NCI-H2171 treated with DMSO at 0.1 percent for 48 hours (cell line): ENCODE data around the gene CORIN.

Experiments used
- DNase-seq: peaks from one replicate; lab custom pipeline; 2025; lab: John Stamatoyannopoulos, UW

CORIN gene, protein sequence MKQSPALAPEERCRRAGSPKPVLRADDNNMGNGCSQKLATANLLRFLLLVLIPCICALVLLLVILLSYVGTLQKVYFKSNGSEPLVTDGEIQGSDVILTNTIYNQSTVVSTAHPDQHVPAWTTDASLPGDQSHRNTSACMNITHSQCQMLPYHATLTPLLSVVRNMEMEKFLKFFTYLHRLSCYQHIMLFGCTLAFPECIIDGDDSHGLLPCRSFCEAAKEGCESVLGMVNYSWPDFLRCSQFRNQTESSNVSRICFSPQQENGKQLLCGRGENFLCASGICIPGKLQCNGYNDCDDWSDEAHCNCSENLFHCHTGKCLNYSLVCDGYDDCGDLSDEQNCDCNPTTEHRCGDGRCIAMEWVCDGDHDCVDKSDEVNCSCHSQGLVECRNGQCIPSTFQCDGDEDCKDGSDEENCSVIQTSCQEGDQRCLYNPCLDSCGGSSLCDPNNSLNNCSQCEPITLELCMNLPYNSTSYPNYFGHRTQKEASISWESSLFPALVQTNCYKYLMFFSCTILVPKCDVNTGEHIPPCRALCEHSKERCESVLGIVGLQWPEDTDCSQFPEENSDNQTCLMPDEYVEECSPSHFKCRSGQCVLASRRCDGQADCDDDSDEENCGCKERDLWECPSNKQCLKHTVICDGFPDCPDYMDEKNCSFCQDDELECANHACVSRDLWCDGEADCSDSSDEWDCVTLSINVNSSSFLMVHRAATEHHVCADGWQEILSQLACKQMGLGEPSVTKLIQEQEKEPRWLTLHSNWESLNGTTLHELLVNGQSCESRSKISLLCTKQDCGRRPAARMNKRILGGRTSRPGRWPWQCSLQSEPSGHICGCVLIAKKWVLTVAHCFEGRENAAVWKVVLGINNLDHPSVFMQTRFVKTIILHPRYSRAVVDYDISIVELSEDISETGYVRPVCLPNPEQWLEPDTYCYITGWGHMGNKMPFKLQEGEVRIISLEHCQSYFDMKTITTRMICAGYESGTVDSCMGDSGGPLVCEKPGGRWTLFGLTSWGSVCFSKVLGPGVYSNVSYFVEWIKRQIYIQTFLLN

DNA sequence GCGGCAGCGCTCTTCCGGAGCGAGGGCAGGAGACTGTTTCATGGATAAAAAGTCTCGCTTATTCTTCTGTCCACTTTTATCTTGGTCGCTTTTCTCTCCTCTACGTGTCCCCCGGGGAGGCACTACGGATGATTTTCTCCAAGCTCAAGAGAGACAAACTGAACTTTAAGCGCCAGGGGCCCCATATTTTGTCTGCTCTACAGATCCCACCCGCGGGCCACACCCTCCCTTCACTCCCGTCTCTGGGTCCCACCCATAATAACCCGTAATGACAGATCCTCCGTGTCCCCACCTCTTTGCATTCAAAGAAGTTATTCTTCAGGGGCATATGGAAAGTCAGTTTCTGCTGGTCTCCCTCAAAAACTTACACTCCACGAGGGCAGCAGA is at the start of gene CORIN:
TSS of gene CORIN (minus strand) at position 160 of the 387 bp plus-strand sequence. CDS start at position 42, 118 bp downstream.
- no peak for DNase-seq

DNA sequence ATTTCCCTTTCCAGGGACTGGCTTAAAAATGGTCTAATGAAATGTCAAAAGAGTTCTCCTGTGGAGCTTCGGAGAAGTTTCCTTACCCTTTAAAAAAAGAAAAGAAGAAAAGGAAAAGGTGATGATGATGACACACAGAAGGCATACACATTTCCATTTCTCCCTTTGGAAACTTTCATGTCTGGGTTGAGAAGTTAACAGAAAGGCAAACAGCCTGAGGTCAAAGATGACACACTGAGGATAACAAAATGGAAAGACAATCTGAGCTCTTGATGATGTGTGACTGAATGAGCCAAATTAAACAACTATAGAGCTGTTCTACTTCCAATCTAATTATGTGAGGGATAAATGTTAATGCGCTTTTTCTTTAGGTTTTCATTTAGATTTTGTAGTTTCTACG is 44.4 kb upstream of the CORIN start:
- no peak for DNase-seq

GRCh38 chr4:47879458-47879857 is 41.6 kb upstream of the CORIN start:
- no peak for DNase-seq

DNA sequence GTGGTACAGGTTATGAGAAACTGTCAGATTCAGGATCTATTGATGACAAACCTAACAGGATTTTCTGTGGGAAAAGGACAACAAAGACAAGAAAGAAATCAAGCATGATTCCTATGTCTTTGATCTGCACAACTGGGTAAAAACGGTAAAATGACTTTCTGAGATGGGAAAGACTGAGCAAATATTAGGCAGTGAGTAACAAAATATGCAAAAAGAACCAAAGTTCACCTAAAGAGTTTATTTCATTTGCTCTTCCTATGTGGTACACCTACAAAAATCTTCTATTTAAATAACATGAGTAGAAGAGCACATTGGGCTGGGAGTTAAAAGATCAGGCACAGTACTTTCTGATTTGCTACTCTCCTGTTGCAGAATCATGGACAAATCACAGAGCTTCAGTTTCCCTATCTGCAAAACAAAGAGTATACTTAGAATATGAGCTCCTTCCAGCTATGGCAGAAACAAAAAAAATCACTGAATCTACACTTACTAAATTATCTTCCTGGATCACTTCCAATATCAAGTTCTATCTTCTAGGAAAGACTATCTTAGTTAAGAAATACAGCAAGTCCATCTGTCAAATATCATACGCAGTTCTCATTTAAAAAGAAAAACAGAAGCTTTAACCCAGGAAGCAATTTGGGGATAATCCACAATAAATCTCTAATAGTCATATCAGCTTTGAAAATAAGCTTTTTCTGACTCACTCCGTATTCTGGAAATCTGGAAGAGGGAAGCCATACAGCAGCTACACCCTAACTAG is 39.1 kb upstream of the CORIN start:
- DNase-seq: no peak

GRCh38 chr4:47876310-47876709 is 38.4 kb upstream of the CORIN start:
- DNase-seq: no peak

- no peak for DNase-seq
These were observed 36.1 kb upstream of the CORIN start for GRCh38 chr4:47873877-47874541.

GRCh38 chr4:47863486-47863885 is 25.6 kb upstream of the CORIN start:
- no peak for DNase-seq

DNA sequence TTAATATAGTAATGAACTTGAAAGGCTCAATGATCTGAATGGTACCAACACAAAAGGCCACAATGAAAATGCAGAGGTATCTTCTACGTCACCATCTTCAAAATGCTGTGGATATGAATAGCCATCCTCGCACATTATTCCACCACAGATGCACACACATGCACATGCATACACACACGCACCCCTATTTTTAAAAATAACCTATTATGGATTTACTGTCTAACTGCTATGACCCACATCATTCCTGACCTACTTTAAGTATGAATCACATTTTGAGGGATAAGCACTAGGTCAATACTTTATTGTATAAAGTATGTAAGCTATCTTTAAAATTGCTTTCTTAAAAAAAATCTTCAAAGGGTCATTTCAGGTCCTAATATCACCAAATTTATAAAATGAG is 24.4 kb upstream of the CORIN start:
- no peak for DNase-seq

DNA sequence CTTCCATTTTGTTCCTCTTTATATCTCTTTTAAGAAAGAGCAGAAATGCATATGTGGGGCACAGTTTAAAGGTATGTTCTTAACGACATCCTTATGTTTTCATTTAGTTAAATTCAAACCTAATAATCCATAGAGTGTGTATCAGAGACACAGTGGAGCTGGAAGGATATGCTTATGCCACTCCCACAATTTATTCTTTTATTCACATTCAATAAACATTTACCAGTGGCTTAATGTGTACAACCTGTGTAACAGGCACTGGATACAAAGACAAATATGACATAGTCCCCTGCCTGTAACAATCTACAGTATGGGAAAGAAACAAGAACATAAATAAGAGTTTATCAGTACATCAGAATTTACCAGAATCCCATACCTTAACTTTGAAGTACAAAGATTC is 22.4 kb upstream of the CORIN start:
- no peak for DNase-seq

DNA sequence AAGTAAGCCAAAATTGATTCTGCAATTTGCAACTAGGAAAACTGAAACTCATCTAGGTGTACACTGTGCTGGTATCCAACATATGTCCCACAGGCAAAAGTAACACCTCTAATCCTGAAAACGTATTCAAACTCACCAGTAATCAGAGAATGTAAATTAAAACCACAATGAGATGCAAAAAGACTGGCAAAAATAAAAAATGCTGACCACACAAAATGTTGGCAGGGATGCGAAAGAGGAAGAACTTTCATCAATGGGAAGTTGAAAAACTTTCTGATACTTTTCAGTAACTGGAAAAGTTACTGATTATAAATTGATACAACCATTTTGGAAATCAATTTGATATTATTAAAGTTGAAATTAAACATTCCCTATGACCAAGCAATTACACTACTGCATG is 20.1 kb upstream of the CORIN start:
- no peak for DNase-seq

- no peak for DNase-seq
These were observed 18.8 kb upstream of the CORIN start for GRCh38 chr4:47856713-47857112.

DNA sequence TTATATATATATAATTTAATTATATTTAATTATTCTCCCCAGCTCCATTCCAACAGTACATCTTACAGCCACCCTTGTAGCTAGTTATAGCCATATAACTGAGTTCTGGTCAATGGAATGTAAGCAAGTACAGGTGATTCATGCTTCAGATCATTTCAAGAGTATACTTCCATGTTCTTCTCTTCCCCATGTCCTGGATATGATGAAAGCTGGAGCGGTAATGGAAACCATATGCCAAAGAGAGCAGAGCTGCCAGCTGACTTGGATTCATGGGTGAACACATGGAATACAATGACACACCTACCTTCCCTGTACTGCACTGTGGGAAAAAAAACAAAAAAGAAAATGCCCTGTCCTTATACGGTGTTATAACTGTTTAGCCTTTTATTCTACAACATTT is 17.5 kb upstream of the CORIN start:
- DNase-seq: no peak

GRCh38 chr4:47852136-47852535 is 14.3 kb upstream of the CORIN start:
- no peak for DNase-seq

DNA sequence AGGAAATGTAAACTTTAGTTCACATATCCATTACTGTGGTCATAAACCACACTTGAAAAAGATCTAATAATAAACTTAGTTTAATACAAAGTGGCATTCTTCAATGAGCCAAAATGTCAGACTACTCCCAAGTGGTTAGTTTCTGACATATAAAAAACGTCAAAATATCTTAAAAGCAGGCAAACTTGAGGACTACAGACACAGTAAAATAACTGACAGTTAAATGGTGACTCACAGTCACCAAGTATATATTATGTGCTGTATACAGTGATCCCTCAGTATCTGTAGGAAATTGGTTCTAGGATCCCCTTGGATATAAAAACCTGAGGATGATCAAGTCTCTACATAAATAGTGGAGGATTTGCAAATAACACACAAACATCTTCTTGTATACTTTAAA is 11.6 kb upstream of the CORIN start:
- no peak for DNase-seq

GRCh38 chr4:47848041-47848440 is 10.2 kb upstream of the CORIN start:
- no peak for DNase-seq

- no peak for DNase-seq
These were observed 5.1 kb upstream of the CORIN start for GRCh38 chr4:47842985-47843384.

- no peak for DNase-seq
These were observed 2.4 kb upstream of the CORIN start for GRCh38 chr4:47840291-47840690.

GRCh38 chr4:47839259-47839658 is 1.4 kb upstream of the CORIN start:
- no peak for DNase-seq

DNA sequence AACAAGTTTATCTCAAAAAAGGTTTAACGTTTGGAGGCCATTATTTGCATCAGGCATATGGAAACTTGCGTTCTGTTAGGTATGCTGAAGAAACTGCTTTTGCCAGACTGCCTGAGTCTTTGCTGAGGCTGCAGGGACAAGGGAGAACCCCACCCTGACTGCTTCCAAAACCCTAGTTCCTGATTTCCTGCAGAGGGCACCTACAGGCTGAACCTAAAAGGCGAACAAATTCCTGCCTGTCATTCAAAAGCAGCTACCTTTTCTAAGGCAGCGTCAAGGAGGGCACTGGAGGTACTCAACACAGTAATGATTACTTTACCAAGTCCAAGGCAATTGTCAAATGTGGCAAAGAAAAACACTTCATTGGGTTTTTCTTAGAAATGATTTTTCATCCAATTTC is 578 bp upstream of the CORIN start:
- DNase-seq: no peak

DNA sequence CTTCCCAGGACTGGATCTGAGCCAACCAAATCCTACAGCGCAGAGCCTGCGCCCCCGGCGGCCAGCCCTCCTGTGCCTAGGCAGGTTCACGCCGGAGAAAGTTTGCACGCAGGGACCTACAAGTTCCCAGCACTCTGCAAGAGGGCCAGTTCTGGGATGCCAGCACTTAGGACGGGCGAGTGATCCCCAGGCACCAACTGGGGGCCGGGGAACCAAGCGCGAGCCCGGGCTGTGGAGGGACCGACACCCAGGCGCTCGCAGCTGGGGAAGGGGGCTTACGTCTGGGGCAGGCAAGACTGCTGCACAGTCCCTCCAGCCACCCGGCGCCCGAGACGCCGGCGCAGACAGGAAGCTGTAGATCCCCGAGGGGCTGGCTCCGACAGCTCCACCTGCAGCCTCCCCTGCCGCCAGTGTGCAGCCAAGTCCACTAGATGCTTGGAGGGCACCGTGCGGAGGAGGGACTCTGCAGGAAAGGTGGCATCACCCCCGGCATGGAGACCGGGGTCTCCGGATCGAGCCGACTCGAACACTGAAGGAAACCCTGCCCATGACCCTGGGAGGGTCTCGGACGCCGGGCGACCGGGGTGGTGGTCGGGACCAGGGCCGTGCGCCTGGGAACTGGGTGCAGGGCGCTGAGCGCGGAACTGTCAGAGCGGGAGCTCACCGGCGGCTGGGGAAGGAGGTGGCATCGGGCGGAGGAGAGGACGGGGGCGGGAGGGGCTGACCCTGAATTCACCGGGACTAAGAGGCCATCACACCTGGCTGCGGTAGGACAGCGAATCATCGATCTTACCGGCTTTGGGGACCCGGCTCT is 566 bp downstream of the CORIN start:
- peak; percentile 29 for DNase-seq

- DNase-seq: peak; percentile 43
These were observed 1.2 kb downstream of the CORIN start for GRCh38 chr4:47836641-47837093.
